ENCODE results near the gene GDF15. TPM values are rescaled to one million over a fixed set of nuclear protein-coding genes. Genes with fewer than 3 reads are reported as not detected.

GDF15 gene
- total RNA-seq, 1 experiment from 2014 or later: 425 TPM

DNA sequence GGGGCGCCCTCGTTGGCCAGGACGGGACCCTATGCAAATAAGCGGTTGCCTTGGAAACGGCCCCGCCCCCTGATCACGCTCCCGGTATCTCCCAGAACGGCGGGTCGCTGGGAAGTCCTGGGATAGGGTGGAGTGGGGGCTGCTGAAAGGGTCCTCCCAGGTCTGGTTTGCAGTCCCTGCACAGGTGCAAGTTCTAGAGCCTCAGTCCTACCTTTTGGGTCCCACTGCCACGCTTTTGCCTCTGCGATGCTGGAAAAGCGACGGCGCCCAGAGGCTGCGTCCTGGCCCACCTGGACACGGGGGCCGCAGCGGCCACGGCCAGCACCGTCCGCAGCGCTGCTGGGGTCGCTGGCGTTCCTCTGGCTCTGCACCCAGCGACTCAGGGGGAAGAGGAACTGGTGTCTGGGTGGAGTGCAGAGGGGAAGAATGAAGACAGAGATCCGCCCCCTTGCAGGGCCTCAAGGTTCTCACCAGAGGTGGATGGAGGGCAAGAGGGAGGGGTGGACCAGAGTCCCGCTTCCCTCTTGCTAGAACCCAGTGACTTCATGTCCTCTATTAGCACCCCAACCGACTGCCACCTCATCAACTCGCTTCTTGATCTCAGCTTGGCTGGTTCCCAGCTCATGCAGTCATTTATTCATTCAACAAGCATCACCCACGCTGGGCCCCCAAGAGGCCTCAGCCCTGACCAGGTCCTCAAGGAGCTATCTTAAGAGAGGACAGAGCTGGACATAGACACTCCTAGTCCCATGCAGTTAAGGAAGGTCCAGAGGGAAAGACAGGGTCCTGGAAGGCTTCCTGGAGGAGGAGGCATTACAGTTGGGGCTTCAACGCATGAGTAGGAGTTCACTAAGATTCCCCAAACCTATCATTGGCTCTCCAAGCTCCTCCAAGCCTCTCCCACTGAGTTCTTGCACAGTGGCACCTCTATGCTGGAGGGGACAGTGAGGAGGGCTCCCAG lies 11.6 kb downstream of the GDF15 start, which contains the start of gene LRRC25 (continued):
- TF ChIP-seq, protein P1, sequence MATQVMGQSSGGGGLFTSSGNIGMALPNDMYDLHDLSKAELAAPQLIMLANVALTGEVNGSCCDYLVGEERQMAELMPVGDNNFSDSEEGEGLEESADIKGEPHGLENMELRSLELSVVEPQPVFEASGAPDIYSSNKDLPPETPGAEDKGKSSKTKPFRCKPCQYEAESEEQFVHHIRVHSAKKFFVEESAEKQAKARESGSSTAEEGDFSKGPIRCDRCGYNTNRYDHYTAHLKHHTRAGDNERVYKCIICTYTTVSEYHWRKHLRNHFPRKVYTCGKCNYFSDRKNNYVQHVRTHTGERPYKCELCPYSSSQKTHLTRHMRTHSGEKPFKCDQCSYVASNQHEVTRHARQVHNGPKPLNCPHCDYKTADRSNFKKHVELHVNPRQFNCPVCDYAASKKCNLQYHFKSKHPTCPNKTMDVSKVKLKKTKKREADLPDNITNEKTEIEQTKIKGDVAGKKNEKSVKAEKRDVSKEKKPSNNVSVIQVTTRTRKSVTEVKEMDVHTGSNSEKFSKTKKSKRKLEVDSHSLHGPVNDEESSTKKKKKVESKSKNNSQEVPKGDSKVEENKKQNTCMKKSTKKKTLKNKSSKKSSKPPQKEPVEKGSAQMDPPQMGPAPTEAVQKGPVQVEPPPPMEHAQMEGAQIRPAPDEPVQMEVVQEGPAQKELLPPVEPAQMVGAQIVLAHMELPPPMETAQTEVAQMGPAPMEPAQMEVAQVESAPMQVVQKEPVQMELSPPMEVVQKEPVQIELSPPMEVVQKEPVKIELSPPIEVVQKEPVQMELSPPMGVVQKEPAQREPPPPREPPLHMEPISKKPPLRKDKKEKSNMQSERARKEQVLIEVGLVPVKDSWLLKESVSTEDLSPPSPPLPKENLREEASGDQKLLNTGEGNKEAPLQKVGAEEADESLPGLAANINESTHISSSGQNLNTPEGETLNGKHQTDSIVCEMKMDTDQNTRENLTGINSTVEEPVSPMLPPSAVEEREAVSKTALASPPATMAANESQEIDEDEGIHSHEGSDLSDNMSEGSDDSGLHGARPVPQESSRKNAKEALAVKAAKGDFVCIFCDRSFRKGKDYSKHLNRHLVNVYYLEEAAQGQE (IDR thresholded peaks at IDR 0.05; ENCODE audit: low read depth): no peak
- TF ChIP-seq ZNF274 (IDR thresholded peaks at IDR 0.05; ENCODE audit: low read depth, low read length): no peak
- TF ChIP-seq, protein P2, sequence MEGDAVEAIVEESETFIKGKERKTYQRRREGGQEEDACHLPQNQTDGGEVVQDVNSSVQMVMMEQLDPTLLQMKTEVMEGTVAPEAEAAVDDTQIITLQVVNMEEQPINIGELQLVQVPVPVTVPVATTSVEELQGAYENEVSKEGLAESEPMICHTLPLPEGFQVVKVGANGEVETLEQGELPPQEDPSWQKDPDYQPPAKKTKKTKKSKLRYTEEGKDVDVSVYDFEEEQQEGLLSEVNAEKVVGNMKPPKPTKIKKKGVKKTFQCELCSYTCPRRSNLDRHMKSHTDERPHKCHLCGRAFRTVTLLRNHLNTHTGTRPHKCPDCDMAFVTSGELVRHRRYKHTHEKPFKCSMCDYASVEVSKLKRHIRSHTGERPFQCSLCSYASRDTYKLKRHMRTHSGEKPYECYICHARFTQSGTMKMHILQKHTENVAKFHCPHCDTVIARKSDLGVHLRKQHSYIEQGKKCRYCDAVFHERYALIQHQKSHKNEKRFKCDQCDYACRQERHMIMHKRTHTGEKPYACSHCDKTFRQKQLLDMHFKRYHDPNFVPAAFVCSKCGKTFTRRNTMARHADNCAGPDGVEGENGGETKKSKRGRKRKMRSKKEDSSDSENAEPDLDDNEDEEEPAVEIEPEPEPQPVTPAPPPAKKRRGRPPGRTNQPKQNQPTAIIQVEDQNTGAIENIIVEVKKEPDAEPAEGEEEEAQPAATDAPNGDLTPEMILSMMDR (IDR thresholded peaks at IDR 0.05 in 2 of 3, conservative IDR thresholded peaks at IDR 0.05 in 1 of 3; ENCODE audit: borderline replicate concordance in 1 of 3, insufficient read depth in 1 of 3, low read depth in 2 of 3, low read length in 2 of 3): no peak
- TF ChIP-seq JUND (IDR thresholded peaks at IDR 0.05): no peak
- TF ChIP-seq YY1 (IDR thresholded peaks at IDR 0.05; ENCODE audit: extremely low read depth, insufficient replicate concordance, low read depth, low read length): no peak

DNA sequence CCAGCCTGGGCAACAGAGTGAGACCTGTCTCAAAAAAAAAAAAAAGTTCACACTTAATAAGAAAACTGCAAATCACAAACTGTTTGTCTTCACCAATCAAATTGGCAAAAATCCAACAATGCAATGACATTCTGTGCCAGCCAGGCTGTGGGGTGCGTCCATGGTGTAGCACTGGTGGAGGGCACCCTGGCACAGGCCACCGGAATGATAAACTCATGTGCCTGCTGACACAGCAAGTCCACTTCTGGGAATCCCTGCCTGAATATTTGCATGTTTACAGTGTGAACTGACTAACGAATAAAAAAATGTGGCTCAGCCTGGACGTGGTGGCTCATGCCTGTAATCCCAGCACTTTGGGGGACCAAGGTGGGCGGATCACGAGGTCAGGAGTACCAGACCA lies 13.1 kb downstream of the GDF15 start:
- ATAC-seq (no peak), DNase-seq (ENCODE audit: low read depth, low spot score) (no peak)
- H3K27ac ChIP-seq (ENCODE audit: low read depth, low read length): no peak overlapping the region
- H3K9ac ChIP-seq (ENCODE audit: low read length): no peak overlapping the region
- intact Hi-C loops (cut with micrococcal nuclease): no loop called here
- ChIA-PET CTCF (no interaction called here), RAD21 (ENCODE audit: low non-redundant PET in 1 of 2, low total read pairs in 2 of 2, uncharacterized antibody in 2 of 2, unreplicated experiment in 2 of 2) (no interaction called here), POLR2A (interaction anchor here (0.8 to 2.4 kb wide), 3 partner anchors 9 to 13 kb away, joined by 4 to 10 read pairs (median 5); partner anchors contain the start of gene GDF15)
- H3K4me1 ChIP-seq (ENCODE audit: control insufficient read depth in 1 of 2, insufficient read depth in 2 of 2, low read length in 2 of 2): peaks cover 9 to 22% of the 10 kb centered on the region in 2 experiments
- H3K27me3 ChIP-seq (ENCODE audit: insufficient read depth, low read length): no peaks in the 10 kb centered on the region
- H3K9me3 ChIP-seq (ENCODE audit: control insufficient read depth in 1 of 2, insufficient read depth in 1 of 2, low read depth in 1 of 2, low read length in 2 of 2): no peaks in the 10 kb centered on the region
- no peaks in the 10 kb centered on the region for H3K36me3 ChIP-seq (ENCODE audit: control insufficient read depth in 1 of 2, insufficient read depth in 2 of 2, low read length in 2 of 2)
- TF ChIP-seq POLR2A (IDR thresholded peaks at IDR 0.05; ENCODE audit: borderline replicate concordance, extremely low read depth, insufficient read depth, insufficient read length): no peak
- TF ChIP-seq, protein P3, sequence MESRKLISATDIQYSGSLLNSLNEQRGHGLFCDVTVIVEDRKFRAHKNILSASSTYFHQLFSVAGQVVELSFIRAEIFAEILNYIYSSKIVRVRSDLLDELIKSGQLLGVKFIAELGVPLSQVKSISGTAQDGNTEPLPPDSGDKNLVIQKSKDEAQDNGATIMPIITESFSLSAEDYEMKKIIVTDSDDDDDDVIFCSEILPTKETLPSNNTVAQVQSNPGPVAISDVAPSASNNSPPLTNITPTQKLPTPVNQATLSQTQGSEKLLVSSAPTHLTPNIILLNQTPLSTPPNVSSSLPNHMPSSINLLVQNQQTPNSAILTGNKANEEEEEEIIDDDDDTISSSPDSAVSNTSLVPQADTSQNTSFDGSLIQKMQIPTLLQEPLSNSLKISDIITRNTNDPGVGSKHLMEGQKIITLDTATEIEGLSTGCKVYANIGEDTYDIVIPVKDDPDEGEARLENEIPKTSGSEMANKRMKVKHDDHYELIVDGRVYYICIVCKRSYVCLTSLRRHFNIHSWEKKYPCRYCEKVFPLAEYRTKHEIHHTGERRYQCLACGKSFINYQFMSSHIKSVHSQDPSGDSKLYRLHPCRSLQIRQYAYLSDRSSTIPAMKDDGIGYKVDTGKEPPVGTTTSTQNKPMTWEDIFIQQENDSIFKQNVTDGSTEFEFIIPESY (IDR thresholded peaks at IDR 0.05; ENCODE audit: extremely low read depth, insufficient replicate concordance, low read length): no peak
- BruUV-seq (replicated peaks): no TSS peak
- H3K4me3 ChIP-seq (replicated peaks in 1 of 2; ENCODE audit: low read depth in 1 of 2, low read length in 2 of 2): no peak overlapping the region
- no peaks in the 10 kb centered on the region for H3K79me2 ChIP-seq (ENCODE audit: insufficient read depth, low read length)
- no peak overlapping the region for H2AFZ ChIP-seq (ENCODE audit: low read depth, low read length, poor library complexity, severe bottlenecking)
- H3K9me2 ChIP-seq (ENCODE audit: insufficient read depth): no peaks in the 10 kb centered on the region
- H3K4me2 ChIP-seq (ENCODE audit: low read length): no peak overlapping the region
- H4K20me1 ChIP-seq (ENCODE audit: insufficient read depth): no peaks in the 10 kb centered on the region

Measured in HCT116 (cell line).